Fibroblast of villous mesenchyme (primary cell): ENCODE measurements around the gene CARM1. TPM values are rescaled to one million over a fixed set of nuclear protein-coding genes. Genes with fewer than 3 reads are reported as not detected.
A peak's percentile ranks its signal among the peaks of the same experiment; 100 is the strongest.

ENCODE experiments used
- DNase-seq: peaks from one replicate; pipeline ENCODE4 v3.0.0-alpha.2; 2010; ENCODE audit warnings: low read depth
- H3K4me3 ChIP-seq: 2 replicates; pipeline ENCODE4 v1.5.1; 2011; ENCODE audit warnings: low read depth, mild to moderate bottlenecking, low read length
- total RNA-seq: library from RNA; depleted of rRNA; stranded (reverse); fragments of >200 nt; gene quantifications from 2 replicates; pipeline ENCODE4 v1.2.3, GENCODE V29; 2012
- TF ChIP-seq, protein P1 (sequence below): IDR thresholded peaks from 2 replicates; pipeline ENCODE4 v1.5.1; 2012; ENCODE audit warnings: low read depth, mild to moderate bottlenecking, low read length; ENCODE audit not compliant: insufficient read depth

Gene CARM1
- total RNA-seq, 1 donor = 38.0 TPM

DNA sequence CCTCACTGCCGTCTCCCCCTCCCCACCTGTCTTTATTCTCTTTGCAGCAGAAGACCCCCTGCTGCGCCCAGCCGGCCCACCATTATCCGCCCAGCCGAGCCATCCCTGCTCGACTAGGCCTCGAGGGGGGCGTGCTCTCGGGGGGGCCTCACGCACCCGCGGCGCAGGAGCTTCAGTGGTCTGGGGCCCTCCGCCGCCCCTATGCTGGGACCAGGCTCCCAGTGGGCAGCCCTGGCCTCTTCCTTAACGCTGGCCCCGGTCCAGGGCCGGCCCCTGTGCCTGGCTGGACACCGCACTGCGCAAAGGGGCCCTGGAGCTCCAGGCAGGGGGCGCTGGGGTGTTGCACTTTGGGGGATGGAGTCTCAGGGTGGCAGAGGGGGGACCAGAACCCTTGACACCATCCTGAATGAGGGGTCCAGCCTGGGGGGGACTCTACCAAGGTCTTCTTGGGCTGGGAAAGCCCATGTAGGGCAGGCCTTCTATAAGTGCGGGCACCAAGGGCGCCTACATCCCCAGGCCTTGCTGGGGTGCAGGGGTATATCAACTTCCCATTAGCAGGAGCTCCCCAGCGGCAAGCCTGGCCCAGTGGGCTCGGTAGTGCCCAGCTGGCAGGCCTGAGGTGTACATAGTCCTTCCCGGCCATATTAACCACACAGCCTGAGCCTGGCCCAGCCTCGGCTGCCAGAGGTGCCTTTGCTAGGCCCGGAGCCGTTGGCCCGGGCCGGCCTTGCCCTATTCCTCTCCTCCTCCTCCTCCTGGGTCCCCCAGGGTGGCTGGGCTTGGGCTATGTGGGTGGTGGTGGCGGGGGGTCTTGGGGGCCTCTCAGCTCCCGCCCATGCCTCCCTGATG, 40.2 kb upstream of the CARM1 start:
- H3K4me3 ChIP-seq = no peak overlapping the region
- TF ChIP-seq, protein P1, sequence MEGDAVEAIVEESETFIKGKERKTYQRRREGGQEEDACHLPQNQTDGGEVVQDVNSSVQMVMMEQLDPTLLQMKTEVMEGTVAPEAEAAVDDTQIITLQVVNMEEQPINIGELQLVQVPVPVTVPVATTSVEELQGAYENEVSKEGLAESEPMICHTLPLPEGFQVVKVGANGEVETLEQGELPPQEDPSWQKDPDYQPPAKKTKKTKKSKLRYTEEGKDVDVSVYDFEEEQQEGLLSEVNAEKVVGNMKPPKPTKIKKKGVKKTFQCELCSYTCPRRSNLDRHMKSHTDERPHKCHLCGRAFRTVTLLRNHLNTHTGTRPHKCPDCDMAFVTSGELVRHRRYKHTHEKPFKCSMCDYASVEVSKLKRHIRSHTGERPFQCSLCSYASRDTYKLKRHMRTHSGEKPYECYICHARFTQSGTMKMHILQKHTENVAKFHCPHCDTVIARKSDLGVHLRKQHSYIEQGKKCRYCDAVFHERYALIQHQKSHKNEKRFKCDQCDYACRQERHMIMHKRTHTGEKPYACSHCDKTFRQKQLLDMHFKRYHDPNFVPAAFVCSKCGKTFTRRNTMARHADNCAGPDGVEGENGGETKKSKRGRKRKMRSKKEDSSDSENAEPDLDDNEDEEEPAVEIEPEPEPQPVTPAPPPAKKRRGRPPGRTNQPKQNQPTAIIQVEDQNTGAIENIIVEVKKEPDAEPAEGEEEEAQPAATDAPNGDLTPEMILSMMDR = no peak
- DNase-seq = no peak

DNA sequence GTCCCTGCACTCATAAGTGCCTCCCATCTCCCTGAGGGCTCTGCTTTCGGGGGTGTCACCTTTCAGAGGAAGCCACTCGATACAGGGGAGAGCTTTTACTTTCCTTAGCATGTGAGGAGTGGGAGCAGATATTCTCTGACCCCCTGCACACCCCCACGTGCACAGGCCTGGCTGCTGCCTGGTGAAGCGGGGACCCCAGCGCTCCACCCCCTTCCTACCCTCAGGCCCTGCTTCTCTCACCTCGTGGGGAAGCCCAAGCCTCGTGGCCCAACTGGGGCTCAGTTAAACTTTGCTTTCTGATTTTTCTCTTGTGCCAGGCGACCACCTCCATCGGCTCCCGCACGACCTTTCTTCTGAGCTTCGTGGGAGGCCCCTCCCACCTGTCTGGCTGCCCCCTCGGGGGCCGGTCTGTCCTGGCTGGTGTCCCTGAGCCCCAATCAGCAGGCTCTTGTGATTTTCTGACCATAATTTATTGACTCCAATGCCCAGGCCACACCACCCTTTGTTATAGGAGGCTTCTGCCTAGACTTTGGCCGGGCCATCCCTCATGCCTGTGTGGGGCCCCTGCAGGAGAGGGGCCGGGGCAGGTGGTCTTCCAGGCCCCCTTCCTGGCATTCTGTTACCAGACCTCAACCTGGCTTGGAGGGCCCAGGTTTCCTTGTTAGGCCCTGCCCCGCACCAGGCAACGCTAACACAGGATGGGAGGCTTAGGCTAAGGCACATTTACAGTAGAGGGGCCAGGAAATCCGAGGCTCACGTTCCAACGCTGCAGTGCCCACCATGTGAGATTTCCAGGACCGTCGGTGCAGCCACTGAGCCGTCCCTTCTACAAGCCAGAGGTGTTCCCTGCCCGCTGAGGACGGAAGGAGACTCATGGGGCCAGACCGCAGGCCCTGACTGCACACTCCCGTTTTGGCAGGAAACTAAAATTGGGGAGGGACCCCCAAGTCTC, 39.1 kb upstream of the CARM1 start:
- no peak overlapping the region for H3K4me3 ChIP-seq
- TF ChIP-seq, protein P1 = no peak
- no peak for DNase-seq

- H3K4me3 ChIP-seq = no peak overlapping the region
- TF ChIP-seq, protein P1 = no peak
- DNase-seq = no peak
Measured at GRCh38 chr19:10832939-10833296, 38.4 kb upstream of the CARM1 start.

- TF ChIP-seq, protein P1 = no peak
- H3K4me3 ChIP-seq = peak overlapping the region; percentile 52
- DNase-seq = no peak
Measured at GRCh38 chr19:10835089-10835753, 36.1 kb upstream of the CARM1 start.

DNA sequence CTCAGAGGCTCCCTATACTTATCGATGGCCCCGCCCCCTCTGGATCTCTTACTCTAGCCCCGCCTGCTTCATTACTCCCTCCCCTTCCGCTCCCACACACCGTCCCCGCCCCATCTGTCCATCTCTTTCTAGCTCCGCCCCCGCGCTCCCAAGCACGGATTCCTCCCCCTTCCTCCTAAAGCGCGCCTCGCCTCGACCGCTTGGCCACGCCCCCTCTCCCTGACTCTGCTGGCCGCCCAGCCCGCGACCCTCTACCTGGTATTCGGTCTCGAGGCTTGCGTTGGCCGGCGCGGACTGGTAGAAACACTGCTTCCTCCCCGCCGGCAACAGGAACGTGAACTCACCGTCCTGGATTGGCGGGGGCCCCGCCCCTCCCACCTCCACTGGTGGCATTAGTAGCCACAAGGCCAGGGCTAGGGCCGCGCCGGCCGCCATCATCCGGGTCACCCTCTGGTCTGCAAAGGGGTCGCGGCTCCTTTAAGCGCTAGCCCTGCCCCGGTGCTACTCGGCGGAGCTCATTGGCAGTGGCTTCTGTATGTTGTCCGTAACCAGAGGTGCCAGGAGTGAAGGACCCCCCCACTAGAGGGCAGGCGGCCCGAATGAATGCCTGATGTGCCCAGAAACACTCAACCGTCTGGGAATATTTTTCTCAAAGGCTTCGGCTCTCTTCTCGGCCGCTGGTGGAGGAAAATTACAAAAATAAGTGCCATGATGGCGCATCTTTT, 35.4 kb upstream of the CARM1 start, which contains the start of gene TMED1:
TSS of gene TMED1 (minus strand) at position 459 of the 725 bp plus-strand sequence. CDS start at position 438, 21 bp downstream.
- TF ChIP-seq, protein P1 = peak; percentile 21
- peak; percentile 99 for DNase-seq
- H3K4me3 ChIP-seq = peak within 1 kb of the TSS; percentile 79
